A375 (cell line): ENCODE measurements around the gene WFDC10B. TPM values are rescaled to one million over a fixed set of nuclear protein-coding genes. Genes with fewer than 3 reads are reported as not detected.

Experiments
- small RNA-seq: library from RNA; depleted of rRNA; stranded (forward); fragments of <200 nt; gene quantifications from one replicate; pipeline ENCODE3, GENCODE V24; 2014
- total RNA-seq: library from RNA; depleted of rRNA; stranded (reverse); fragments of >200 nt; shearing (Covaris generic); gene quantifications from 2 replicates; pipeline ENCODE4 v1.2.3, GENCODE V29; 2014; rRNA removed

Gene WFDC10B
- not detected in 2 replicates for total RNA-seq

GRCh38 chr20:45704969-45705637 lies at the start of gene WFDC10B:
Gene WFDC10B (minus strand): TSS chr20:45705019. CDS start chr20:45685992, 19,027 bp downstream.

GRCh38 chr20:45722047-45722446 lies 17.2 kb upstream of the WFDC10B start, which contains the start of gene SPINT4:
Gene SPINT4 (plus strand): TSS chr20:45722347. CDS start chr20:45722368, 21 bp downstream.

GRCh38 chr20:45701873-45702272 lies 2.9 kb downstream of the WFDC10B start, which contains the start of gene WFDC13:
Gene WFDC13 (plus strand): TSS chr20:45702038. CDS start chr20:45702124, 86 bp downstream.

GRCh38 chr20:45670139-45670538 lies 34.7 kb downstream of the WFDC10B start, which contains the start of gene WFDC11:
Gene WFDC11 (minus strand): TSS chr20:45670239. CDS start chr20:45650600, 19,639 bp downstream.

Small RNA genes within 50 kb of the gene (small RNA-seq; reads per million reads assigned to genes)
- gene MIR3617: not detected
- gene SPINT5P: not detected

Other genes with a start within 250 kb of the WFDC10B start
- gene WFDC2, start 235.3 kb downstream of the WFDC10B start, total RNA-seq: 0.72 and 1.1 TPM in 2 replicates
- not detected in 2 replicates for gene SPINT3, start 189.4 kb downstream of the WFDC10B start, total RNA-seq
- gene WFDC6, start 165.5 kb downstream of the WFDC10B start, total RNA-seq: not detected in 2 replicates
- not detected in 2 replicates for gene EPPIN, start 157.6 kb downstream of the WFDC10B start, total RNA-seq
- gene WFDC8, start 125.7 kb downstream of the WFDC10B start, total RNA-seq: not detected in 2 replicates
- gene WFDC10A, start 75.3 kb downstream of the WFDC10B start, total RNA-seq: not detected in 2 replicates
- gene WFDC9, start 73.7 kb downstream of the WFDC10B start, total RNA-seq: not detected in 2 replicates
- not detected in 2 replicates for gene WFDC11, start 34.8 kb downstream of the WFDC10B start, total RNA-seq
- gene WFDC13, start 3.0 kb downstream of the WFDC10B start, total RNA-seq: not detected in 2 replicates
- gene SPINT4, start 17.3 kb upstream of the WFDC10B start, total RNA-seq: not detected in 2 replicates
- gene WFDC3, start 86.9 kb upstream of the WFDC10B start, total RNA-seq: 0.41 and 1.9 TPM in 2 replicates
- 100 and 116 TPM in 2 replicates for gene DNTTIP1, start 86.9 kb upstream of the WFDC10B start, total RNA-seq
- gene UBE2C, start 107.6 kb upstream of the WFDC10B start, total RNA-seq: 200 and 242 TPM in 2 replicates
- gene TNNC2, start 122.3 kb upstream of the WFDC10B start, total RNA-seq: 1.7 TPM in 1 of 2 replicates, not detected in the other
- 89.4 and 89.5 TPM in 2 replicates for gene SNX21, start 128.8 kb upstream of the WFDC10B start, total RNA-seq
- 52.4 and 54.0 TPM in 2 replicates for gene ACOT8, start 152.4 kb upstream of the WFDC10B start, total RNA-seq
- gene ZSWIM3, start 152.6 kb upstream of the WFDC10B start, total RNA-seq: 3.1 and 3.8 TPM in 2 replicates
- 6.6 and 13.4 TPM in 2 replicates for gene ZSWIM1, start 176.2 kb upstream of the WFDC10B start, total RNA-seq
- 2.6 and 3.1 TPM in 2 replicates for gene SPATA25, start 182.6 kb upstream of the WFDC10B start, total RNA-seq
- 6.0 and 6.7 TPM in 2 replicates for gene NEURL2, start 186.2 kb upstream of the WFDC10B start, total RNA-seq
- 59.4 and 69.5 TPM in 2 replicates for gene CTSA, start 186.3 kb upstream of the WFDC10B start, total RNA-seq
- 73.1 and 78.4 TPM in 2 replicates for gene PLTP, start 207.1 kb upstream of the WFDC10B start, total RNA-seq
- 13.1 and 14.9 TPM in 2 replicates for gene PCIF1, start 229.7 kb upstream of the WFDC10B start, total RNA-seq